Endothelial cell of umbilical vein (primary cell): ENCODE results near the gene AUTS2. TPM values are rescaled to one million over a fixed set of nuclear protein-coding genes. Genes with fewer than 3 reads are reported as not detected.

Source experiments
- BruUV-seq: library from RNA; stranded (reverse); fragments of 400-500 nt; replicated peaks from 2 replicates; lab custom pipeline; 2021; lab: Mats Ljungman, UMichigan
- CTCF ChIA-PET: fragments of 300-600, 350-600 bp; sonication (Branson Sonifier 250); formaldehyde crosslinking; loops from one replicate; lab custom pipeline; 2021; ENCODE audit warnings: antibody characterized with exemption, inconsistent platforms; lab: Charles Lee
- POLR2A ChIA-PET: fragments of 300-600, 350-600 bp; sonication (Branson Sonifier 250); formaldehyde crosslinking; loops from one replicate; lab custom pipeline; 2021; ENCODE audit warnings: antibody characterized with exemption, inconsistent platforms; lab: Charles Lee
- DNase-seq: peaks from one replicate; pipeline ENCODE4 v3.0.0-alpha.2; 2011; ENCODE audit warnings: low read depth, low spot score
- FAIRE-seq: peaks from 2 replicates; lab custom pipeline; 2011; peaks lifted over from hg19 to GRCh38; lab: Jason Lieb, UNC
- H2AFZ ChIP-seq: 2 replicates; pipeline ENCODE4 v1.6.0; 2012; ENCODE audit warnings: low read depth, low read length, control low read depth, inconsistent platforms
- H3K27ac ChIP-seq: 2 replicates; pipeline ENCODE4 v1.5.1; 2011; ENCODE audit warnings: low read depth, mild to moderate bottlenecking, control low read depth, low read length, moderate library complexity; ENCODE audit not compliant: insufficient read depth
- H3K27me3 ChIP-seq, 2 experiments: 2 replicates each; pipeline versions ENCODE4 v1.6.0 to v1.6.1; 2011; ENCODE audit warnings: low read length in 2 of 2, mixed read lengths in 1 of 2; ENCODE audit not compliant: control insufficient read depth in 2 of 2, insufficient read depth in 2 of 2
- H3K36me3 ChIP-seq, 2 experiments: 2 replicates in 1 of 2; 3 replicates in 1 of 2; pipeline ENCODE4 v1.5.1; 2011; ENCODE audit warnings: low read length in 2 of 2, mild to moderate bottlenecking in 1 of 2, moderate library complexity in 1 of 2; ENCODE audit not compliant: control insufficient read depth in 2 of 2, insufficient read depth in 2 of 2; ENCODE audit errors: extremely low read depth in 1 of 2
- H3K4me1 ChIP-seq: 3 replicates; pipeline ENCODE4 v1.5.1; 2011; ENCODE audit warnings: mild to moderate bottlenecking, low read length; ENCODE audit not compliant: control insufficient read depth, insufficient read depth; ENCODE audit errors: extremely low read depth
- H3K4me2 ChIP-seq: 2 replicates; pipeline ENCODE4 v1.6.1; 2011; ENCODE audit warnings: low read length, control low read depth, mixed read lengths; ENCODE audit not compliant: insufficient read depth
- H3K4me3 ChIP-seq, 3 experiments: fragments of 200-600 bp in 1 of 3; sonication (generic), shearing (Covaris generic) in 1 of 3; replicated peaks in 1 of 3; 2 replicates each; pipeline ENCODE4 v1.5.1; 2011 to 2016; ENCODE audit warnings: control low read depth in 3 of 3, low read length in 3 of 3, mild to moderate bottlenecking in 2 of 3, inconsistent platforms in 1 of 3, low read depth in 1 of 3, moderate library complexity in 1 of 3; ENCODE audit not compliant: insufficient read depth in 1 of 3
- H3K79me2 ChIP-seq: 2 replicates; pipeline ENCODE4 v1.6.0; 2012; ENCODE audit warnings: low read length, inconsistent platforms; ENCODE audit not compliant: control insufficient read depth, insufficient read depth
- H3K9ac ChIP-seq: replicated peaks from 2 replicates; pipeline ENCODE3; 2011; ENCODE audit warnings: low read length, control low read depth; ENCODE audit not compliant: insufficient read depth; ENCODE audit errors: extremely low read depth
- H3K9me1 ChIP-seq: replicated peaks from 3 replicates; pipeline ENCODE4 v1.6.0; 2011; ENCODE audit warnings: mild to moderate bottlenecking, low read length; ENCODE audit not compliant: control insufficient read depth, insufficient read depth; ENCODE audit errors: extremely low read depth
- H3K9me3 ChIP-seq: replicated peaks from 2 replicates; pipeline ENCODE4 v1.5.1; 2012; ENCODE audit warnings: low read length, inconsistent platforms; ENCODE audit not compliant: control insufficient read depth, insufficient read depth
- H4K20me1 ChIP-seq: replicated peaks from 2 replicates; pipeline ENCODE3; 2011; ENCODE audit warnings: mild to moderate bottlenecking, low read length; ENCODE audit not compliant: control insufficient read depth, insufficient read depth; ENCODE audit errors: extremely low read depth
- EZH2 ChIP-seq: IDR thresholded peaks from 2 replicates; pipeline ENCODE4 v1.6.1; 2012; ENCODE audit warnings: borderline replicate concordance, low read depth, mild to moderate bottlenecking, moderate library complexity, low read length, inconsistent platforms; ENCODE audit not compliant: severe bottlenecking
- FOS ChIP-seq: IDR thresholded peaks from 2 replicates; pipeline ENCODE4 v1.6.1; 2011; ENCODE audit warnings: mild to moderate bottlenecking, low read length, moderate library complexity, borderline replicate concordance; ENCODE audit not compliant: insufficient read depth
- GATA2 ChIP-seq: IDR thresholded peaks from 2 replicates; pipeline ENCODE4 v1.7.0; 2011; ENCODE audit warnings: low read depth, mild to moderate bottlenecking, moderate library complexity, mixed read lengths, low read length; ENCODE audit not compliant: insufficient read length, insufficient read depth
- JUN ChIP-seq: IDR thresholded peaks from 2 replicates; pipeline ENCODE4 v1.6.1; 2011; ENCODE audit warnings: borderline replicate concordance, low read depth; ENCODE audit not compliant: insufficient read length, insufficient read depth
- MYC ChIP-seq: IDR thresholded peaks from one replicate; pipeline ENCODE4 v1.6.1; 2011; ENCODE audit warnings: mild to moderate bottlenecking, low read depth, low read length
- POLR2A ChIP-seq: IDR thresholded peaks from 2 replicates; pipeline ENCODE4 v1.6.1; 2012; ENCODE audit warnings: low read depth, mild to moderate bottlenecking, control low read depth, low read length
- POLR2AphosphoS5 ChIP-seq: IDR thresholded peaks from 2 replicates; pipeline ENCODE4 v1.6.1; 2012; ENCODE audit warnings: low read depth, mild to moderate bottlenecking, control low read depth, low read length, moderate library complexity; ENCODE audit not compliant: insufficient read depth
- dilution Hi-C: fragments of 300-500 bp; cut with MboI; formaldehyde crosslinking; loops from one replicate; pipeline ENCODE4 v1.15.0; 2019; ENCODE audit warnings: low sequenced_read_pairs; ENCODE audit not compliant: extremely low pct_ligation_motif_present
- intact Hi-C: fragments of 100-400 bp; cut with micrococcal nuclease; formaldehyde crosslinking; loops from one replicate; pipeline ENCODE4 v1.10.0; 2022
- polyA plus RNA-seq, 4 experiments: library from polyadenylated mRNA; depleted of rRNA in 3 of 4; stranded (reverse) in 3 of 4; unstranded in 1 of 4; fragments of >200 nt; gene quantifications; 2 replicates each; pipeline versions ENCODE4 v1.2.1 to v1.2.3, GENCODE V29; 2011 to 2012; ENCODE audit warnings: missing spikeins in 1 of 4
- total RNA-seq: library from RNA; stranded (reverse); gene quantifications from 2 replicates; pipeline ENCODE4 v1.2.3, GENCODE V29; 2021
- TF ChIP-seq, protein P1 (sequence below): IDR thresholded peaks from 2 replicates; pipeline ENCODE4 v1.6.1; 2011; ENCODE audit not compliant: insufficient read depth, insufficient read length
- TF ChIP-seq, protein P2 (sequence below), 2 donors: IDR thresholded peaks; 1 replicate in 1 of 2; 2 replicates in 1 of 2; pipeline ENCODE4 v1.5.1; 2011; ENCODE audit warnings: low read length in 2 of 2, mild to moderate bottlenecking in 2 of 2, moderate library complexity in 2 of 2, control low read depth in 1 of 2, inconsistent platforms in 1 of 2, low read depth in 1 of 2; ENCODE audit not compliant: insufficient read depth in 1 of 2; ENCODE audit errors: extremely low read depth in 1 of 2

Gene AUTS2
- total and polyA plus RNA-seq, 2 donors (not counting 3 experiments of a cell fraction or from before 2014, with no cell fraction given) = 0.59 to 8.0 TPM

DNA sequence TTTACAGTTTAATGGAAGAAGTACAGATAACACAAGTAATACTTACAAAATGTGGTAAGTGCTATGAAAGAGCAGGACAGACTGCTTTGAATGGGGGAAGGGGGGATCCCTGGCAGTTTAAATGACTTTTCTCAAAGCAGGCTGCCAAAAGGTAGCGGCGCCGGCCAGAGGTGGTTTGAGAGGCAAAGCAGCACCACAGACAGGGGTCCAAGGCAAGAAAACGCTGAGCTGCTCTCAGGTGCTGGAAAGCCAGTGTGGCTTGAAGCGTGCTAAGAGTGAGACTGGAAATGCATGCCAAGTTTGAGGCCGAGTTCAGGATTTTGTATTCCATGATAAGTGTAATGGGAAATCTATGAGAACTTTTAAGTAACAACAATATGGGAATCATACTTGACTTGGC lies 437.7 kb downstream of the AUTS2 start:
- no peak for FAIRE-seq
- TF ChIP-seq, protein P1, sequence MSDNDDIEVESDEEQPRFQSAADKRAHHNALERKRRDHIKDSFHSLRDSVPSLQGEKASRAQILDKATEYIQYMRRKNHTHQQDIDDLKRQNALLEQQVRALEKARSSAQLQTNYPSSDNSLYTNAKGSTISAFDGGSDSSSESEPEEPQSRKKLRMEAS = no peak
- no peak for TF ChIP-seq POLR2A
- no peak for TF ChIP-seq FOS
- no peak for TF ChIP-seq POLR2AphosphoS5
- no peak for TF ChIP-seq EZH2
- TF ChIP-seq, protein P2, sequence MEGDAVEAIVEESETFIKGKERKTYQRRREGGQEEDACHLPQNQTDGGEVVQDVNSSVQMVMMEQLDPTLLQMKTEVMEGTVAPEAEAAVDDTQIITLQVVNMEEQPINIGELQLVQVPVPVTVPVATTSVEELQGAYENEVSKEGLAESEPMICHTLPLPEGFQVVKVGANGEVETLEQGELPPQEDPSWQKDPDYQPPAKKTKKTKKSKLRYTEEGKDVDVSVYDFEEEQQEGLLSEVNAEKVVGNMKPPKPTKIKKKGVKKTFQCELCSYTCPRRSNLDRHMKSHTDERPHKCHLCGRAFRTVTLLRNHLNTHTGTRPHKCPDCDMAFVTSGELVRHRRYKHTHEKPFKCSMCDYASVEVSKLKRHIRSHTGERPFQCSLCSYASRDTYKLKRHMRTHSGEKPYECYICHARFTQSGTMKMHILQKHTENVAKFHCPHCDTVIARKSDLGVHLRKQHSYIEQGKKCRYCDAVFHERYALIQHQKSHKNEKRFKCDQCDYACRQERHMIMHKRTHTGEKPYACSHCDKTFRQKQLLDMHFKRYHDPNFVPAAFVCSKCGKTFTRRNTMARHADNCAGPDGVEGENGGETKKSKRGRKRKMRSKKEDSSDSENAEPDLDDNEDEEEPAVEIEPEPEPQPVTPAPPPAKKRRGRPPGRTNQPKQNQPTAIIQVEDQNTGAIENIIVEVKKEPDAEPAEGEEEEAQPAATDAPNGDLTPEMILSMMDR (IDR thresholded peaks at IDR 0.05; ENCODE audit: extremely low read depth in 1 of 2, insufficient read depth in 1 of 2, low read depth in 1 of 2, low read length in 2 of 2) = no peak
- TF ChIP-seq GATA2 = no peak
- no peak for TF ChIP-seq JUN
- TF ChIP-seq MYC = no peak
- Histone ChIP-seq H3K9me1 (no peaks in the 10 kb centered on the region), H3K4me2 (no peak overlapping the region), H3K36me3 (no peaks in the 10 kb centered on the region), H3K79me2 (no peaks in the 10 kb centered on the region), H2AFZ (no peak overlapping the region), H3K4me3 (no peak overlapping the region), H4K20me1 (no peaks in the 10 kb centered on the region), H3K9me3 (no peaks in the 10 kb centered on the region), H3K4me1 (no peaks in the 10 kb centered on the region), H3K27ac (no peak overlapping the region), H3K9ac (no peak overlapping the region), H3K27me3 (no peaks in the 10 kb centered on the region)
- intact Hi-C loops (no loop called here), dilution Hi-C loops (no loop called here)
- no TSS peak for BruUV-seq
- DNase-seq = no peak
- CTCF ChIA-PET = no interaction called here
- POLR2A ChIA-PET = no interaction called here
